ENCODE data around the gene KLF6.

- TF ChIP-seq POLR2A (IDR thresholded peaks at IDR 0.05): no peak
- no peak for TF ChIP-seq CTCF (IDR thresholded peaks at IDR 0.05)
- TF ChIP-seq EP300 (IDR thresholded peaks at IDR 0.05; ENCODE audit: low read depth): no peak
These were observed 23.1 kb downstream of the KLF6 start for GRCh38 chr10:3761904-3762303.

Data from transverse colon (tissue), 3 donors.